HCT116 (cell line): ENCODE measurements around the gene ERP27. TPM values are rescaled to one million over a fixed set of nuclear protein-coding genes. Genes with fewer than 3 reads are reported as not detected.

Source experiments
- ATAC-seq: fragments of 200-7000 bp; cut with Tn5 transposase; 2 replicates; pipeline ENCODE4 v1.9.1; 2020; ENCODE audit warnings: mild to moderate bottlenecking, moderate library complexity
- BruUV-seq: library from RNA; stranded (reverse); fragments of 400-500 nt; replicated peaks from 2 replicates; lab custom pipeline; 2021; lab: Mats Ljungman, UMichigan
- CTCF ChIA-PET: fragments of 300-600 bp; sonication (Branson Sonifier 250); formaldehyde crosslinking; loops from one replicate; lab custom pipeline; 2021; ENCODE audit warnings: antibody characterized with exemption; lab: Charles Lee
- POLR2A ChIA-PET: fragments of 300-600, 350-600 bp; sonication (Branson Sonifier 250); formaldehyde crosslinking; loops from one replicate; lab custom pipeline; 2021; ENCODE audit warnings: antibody characterized with exemption; lab: Charles Lee
- RAD21 ChIA-PET, 2 experiments: fragments of 300-600 bp; sonication (Branson Sonifier 250); formaldehyde crosslinking; loops; one replicate each; lab custom pipeline; 2023; ENCODE audit warnings: low total read pairs in 2 of 2; ENCODE audit not compliant: uncharacterized antibody in 2 of 2, unreplicated experiment in 2 of 2, low non-redundant PET in 1 of 2; lab: Charles Lee
- DNase-seq: peaks from one replicate; pipeline ENCODE4 v3.0.0-alpha.2; 2010; ENCODE audit warnings: low read depth, low spot score
- H2AFZ ChIP-seq: fragments of 200-600 bp; shearing (Covaris generic), sonication (generic); 2 replicates; pipeline ENCODE4 v1.6.1; 2017; ENCODE audit warnings: low read depth, mixed run types, mixed read lengths, antibody characterized with exemption, low read length; ENCODE audit not compliant: poor library complexity, severe bottlenecking
- H3K27ac ChIP-seq: 2 replicates; pipeline ENCODE4 v1.5.1; 2012; ENCODE audit warnings: low read depth, low read length
- H3K27me3 ChIP-seq: fragments of 200-600 bp; sonication (generic); 2 replicates; pipeline ENCODE4 v1.6.1; 2016; ENCODE audit warnings: mixed run types, low read length, mixed read lengths; ENCODE audit not compliant: insufficient read depth
- H3K36me3 ChIP-seq, 2 experiments: fragments of 200-500 bp in 1 of 2; fragments of 200-600 bp in 1 of 2; sonication (Bioruptor generic) in 1 of 2; sonication (generic) in 1 of 2; 2 replicates each; pipeline versions ENCODE4 v1.5.1 to v1.6.1; 2014 to 2016; ENCODE audit warnings: low read length in 2 of 2, inconsistent platforms in 1 of 2, mixed read lengths in 1 of 2, mixed run types in 1 of 2; ENCODE audit not compliant: insufficient read depth in 2 of 2, control insufficient read depth in 1 of 2
- H3K4me1 ChIP-seq, 2 experiments: fragments of 200-600 bp in 1 of 2; sonication (generic) in 1 of 2; 2 replicates each; pipeline versions ENCODE4 v1.5.1 to v1.6.1; 2012 to 2017; ENCODE audit warnings: low read length in 2 of 2, inconsistent platforms in 1 of 2, mild to moderate bottlenecking in 1 of 2, mixed read lengths in 1 of 2, mixed run types in 1 of 2, moderate library complexity in 1 of 2; ENCODE audit not compliant: insufficient read depth in 2 of 2, control insufficient read depth in 1 of 2
- H3K4me2 ChIP-seq: fragments of 200-600 bp; sonication (generic); 2 replicates; pipeline ENCODE4 v1.6.1; 2017; ENCODE audit warnings: mixed run types, low read length, mixed read lengths
- H3K4me3 ChIP-seq, 2 experiments: fragments of 200-600 bp in 1 of 2; sonication (generic) in 1 of 2; replicated peaks in 1 of 2; 2 replicates each; pipeline ENCODE4 v1.5.1; 2011 to 2016; ENCODE audit warnings: low read length in 2 of 2, control low read depth in 1 of 2, low read depth in 1 of 2, mild to moderate bottlenecking in 1 of 2, mixed read lengths in 1 of 2, mixed run types in 1 of 2
- H3K79me2 ChIP-seq: fragments of 200-600 bp; sonication (generic); 2 replicates; pipeline ENCODE4 v1.6.1; 2017; ENCODE audit warnings: mild to moderate bottlenecking, mixed run types, low read length, moderate library complexity, mixed read lengths; ENCODE audit not compliant: insufficient read depth
- H3K9ac ChIP-seq: fragments of 200-600 bp; sonication (generic); 2 replicates; pipeline ENCODE4 v1.6.1; 2016; ENCODE audit warnings: low read length, mixed read lengths
- H3K9me2 ChIP-seq: fragments of 200-600 bp; sonication (generic), shearing (Covaris generic); 2 replicates; pipeline ENCODE4 v1.6.1; 2017; ENCODE audit warnings: mixed run types, mild to moderate bottlenecking, moderate library complexity; ENCODE audit not compliant: insufficient read depth
- H3K9me3 ChIP-seq, 2 experiments: fragments of 200-500 bp in 1 of 2; fragments of 200-600 bp in 1 of 2; sonication (Bioruptor generic) in 1 of 2; sonication (generic) in 1 of 2; 2 replicates each; pipeline ENCODE4 v1.6.1; 2014 to 2017; ENCODE audit warnings: low read length in 2 of 2, mixed read lengths in 2 of 2, inconsistent platforms in 1 of 2, low read depth in 1 of 2, mild to moderate bottlenecking in 1 of 2, mixed run types in 1 of 2, moderate library complexity in 1 of 2; ENCODE audit not compliant: control insufficient read depth in 1 of 2, insufficient read depth in 1 of 2
- H4K20me1 ChIP-seq: fragments of 200-600 bp; sonication (generic), shearing (Covaris generic); 2 replicates; pipeline ENCODE4 v1.6.1; 2017; ENCODE audit warnings: mixed run types, mild to moderate bottlenecking, moderate library complexity; ENCODE audit not compliant: insufficient read depth
- CTCF ChIP-seq, 3 experiments: fragments of 200-600 bp in 1 of 3; sonication (generic) in 1 of 3; IDR thresholded peaks in 2 of 3; conservative IDR thresholded peaks in 1 of 3; 2 replicates each; pipeline ENCODE4 v1.5.1; 2012 to 2017; ENCODE audit warnings: low read depth in 2 of 3, low read length in 2 of 3, antibody characterized with exemption in 1 of 3, borderline replicate concordance in 1 of 3, control low read depth in 1 of 3, mild to moderate bottlenecking in 1 of 3, mixed read lengths in 1 of 3, mixed run types in 1 of 3, moderate library complexity in 1 of 3; ENCODE audit not compliant: insufficient read depth in 1 of 3
- EGR1 ChIP-seq: IDR thresholded peaks from 2 replicates; pipeline ENCODE4 v1.6.1; 2012; ENCODE audit warnings: low read depth
- RAD21 ChIP-seq: IDR thresholded peaks from 2 replicates; pipeline ENCODE4 v1.6.1; 2012; ENCODE audit warnings: low read depth, mild to moderate bottlenecking
- TCF7L2 ChIP-seq: IDR thresholded peaks from 2 replicates; pipeline ENCODE4 v1.7.0; 2011; ENCODE audit warnings: borderline replicate concordance, inconsistent platforms; ENCODE audit not compliant: insufficient read depth, insufficient read length; ENCODE audit errors: extremely low read depth
- YY1 ChIP-seq: IDR thresholded peaks from 2 replicates; pipeline ENCODE4 v1.6.1; 2011; ENCODE audit warnings: low read length, low read depth, moderate library complexity, mild to moderate bottlenecking; ENCODE audit not compliant: insufficient replicate concordance; ENCODE audit errors: extremely low read depth
- ZFX ChIP-seq: fragments of 450-650 bp; IDR thresholded peaks from 2 replicates; pipeline ENCODE4 v1.6.1; 2017
- intact Hi-C: fragments of 100-400 bp; cut with micrococcal nuclease; formaldehyde crosslinking; loops from 2 replicates; pipeline ENCODE4 v1.10.0; 2022
- total RNA-seq: library from RNA; stranded (reverse); gene quantifications from one replicate; pipeline ENCODE4 v1.2.1, GENCODE V29; 2021; ENCODE audit not compliant: unreplicated experiment
- TF ChIP-seq, protein P1 (sequence below): IDR thresholded peaks from 2 replicates; pipeline ENCODE4 v1.6.1; 2011; ENCODE audit warnings: mild to moderate bottlenecking, low read length, moderate library complexity; ENCODE audit not compliant: insufficient replicate concordance; ENCODE audit errors: extremely low read depth
- TF ChIP-seq, protein P2 (sequence below): IDR thresholded peaks from 2 replicates; pipeline ENCODE4 v1.6.1; 2012

Gene ERP27
- total RNA-seq, 1 experiment from 2014 or later = 0.39 TPM

- no TSS peak for BruUV-seq
- H4K20me1 ChIP-seq = no peaks in the 10 kb centered on the region
- 0 out of 2 replicates have a peak, but pooled peaks cover 3% of the 10 kb centered on the region for H3K9me2 ChIP-seq
- ChIA-PET RAD21 (no interaction called here), POLR2A (no interaction called here), CTCF (no interaction called here)
- H3K4me2 ChIP-seq = no peak overlapping the region
- no peak for DNase-seq
- H2AFZ ChIP-seq = no peak overlapping the region
- no peaks in the 10 kb centered on the region for H3K27me3 ChIP-seq
- H3K36me3 ChIP-seq = no peaks in the 10 kb centered on the region
- no peaks in the 10 kb centered on the region for H3K9me3 ChIP-seq
- no peak for ATAC-seq
- H3K9ac ChIP-seq = no peak overlapping the region
- intact Hi-C loops = no loop called here
- no peak overlapping the region for H3K27ac ChIP-seq
- no peaks in the 10 kb centered on the region for H3K79me2 ChIP-seq
- TF ChIP-seq TCF7L2 (no peak), EGR1 (no peak), YY1 (no peak), ZFX (no peak)
- no peaks in the 10 kb centered on the region for H3K4me1 ChIP-seq
- H3K4me3 ChIP-seq = no peak overlapping the region
These were observed 3.0 kb upstream of the ERP27 start for GRCh38 chr12:14941369-14941768.

GRCh38 chr12:14937689-14938088, 648 bp downstream of the ERP27 start:
- Histone ChIP-seq H3K79me2 (no peaks in the 10 kb centered on the region), H3K36me3 (no peaks in the 10 kb centered on the region), H4K20me1 (no peaks in the 10 kb centered on the region), H3K4me1 (peaks cover 0 to under 1% of the 10 kb centered on the region in 2 experiments; a peak in 1 of 4 replicates), H3K27ac (no peak overlapping the region), H3K27me3 (no peaks in the 10 kb centered on the region), H3K9me2 (peaks cover 3% of the 10 kb centered on the region; the same call in 1 of the 2 replicates), H2AFZ (no peak overlapping the region), H3K9ac (no peak overlapping the region), H3K9me3 (no peaks in the 10 kb centered on the region), H3K4me3 (no peak overlapping the region), H3K4me2 (no peak overlapping the region)
- ChIA-PET RAD21 (no interaction called here), POLR2A (no interaction called here), CTCF (interaction anchor here (1.0 kb wide), 1 partner anchor 90 kb away, joined by 3 read pairs; no protein-coding TSS in a partner anchor)
- TF ChIP-seq CTCF (IDR thresholded peaks at IDR 0.05 in 2 of 3, conservative IDR thresholded peaks at IDR 0.05 in 1 of 3; ENCODE audit: borderline replicate concordance in 1 of 3, insufficient read depth in 1 of 3, low read depth in 2 of 3, low read length in 2 of 3) (peak in 2 of 3 experiments; percentile 48 to 49; a peak in 4 of 6 replicates), RAD21 (peak; percentile 20; the same call in 1 of the 2 replicates)
- TF ChIP-seq, protein P1, sequence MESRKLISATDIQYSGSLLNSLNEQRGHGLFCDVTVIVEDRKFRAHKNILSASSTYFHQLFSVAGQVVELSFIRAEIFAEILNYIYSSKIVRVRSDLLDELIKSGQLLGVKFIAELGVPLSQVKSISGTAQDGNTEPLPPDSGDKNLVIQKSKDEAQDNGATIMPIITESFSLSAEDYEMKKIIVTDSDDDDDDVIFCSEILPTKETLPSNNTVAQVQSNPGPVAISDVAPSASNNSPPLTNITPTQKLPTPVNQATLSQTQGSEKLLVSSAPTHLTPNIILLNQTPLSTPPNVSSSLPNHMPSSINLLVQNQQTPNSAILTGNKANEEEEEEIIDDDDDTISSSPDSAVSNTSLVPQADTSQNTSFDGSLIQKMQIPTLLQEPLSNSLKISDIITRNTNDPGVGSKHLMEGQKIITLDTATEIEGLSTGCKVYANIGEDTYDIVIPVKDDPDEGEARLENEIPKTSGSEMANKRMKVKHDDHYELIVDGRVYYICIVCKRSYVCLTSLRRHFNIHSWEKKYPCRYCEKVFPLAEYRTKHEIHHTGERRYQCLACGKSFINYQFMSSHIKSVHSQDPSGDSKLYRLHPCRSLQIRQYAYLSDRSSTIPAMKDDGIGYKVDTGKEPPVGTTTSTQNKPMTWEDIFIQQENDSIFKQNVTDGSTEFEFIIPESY = no peak
- TF ChIP-seq, protein P2, sequence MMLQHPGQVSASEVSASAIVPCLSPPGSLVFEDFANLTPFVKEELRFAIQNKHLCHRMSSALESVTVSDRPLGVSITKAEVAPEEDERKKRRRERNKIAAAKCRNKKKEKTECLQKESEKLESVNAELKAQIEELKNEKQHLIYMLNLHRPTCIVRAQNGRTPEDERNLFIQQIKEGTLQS = no peak
- no TSS peak for BruUV-seq
- ATAC-seq (peak; percentile 88), DNase-seq (peak; percentile 19)
- intact Hi-C loops = loop anchor here (2.0 kb wide), 1 partner anchor 59 kb away; no protein-coding TSS in a partner anchor
